GM12873 (cell line): ENCODE measurements around the gene MICAL1.

Experiments used
- TF ChIP-seq, protein P1 (sequence below): IDR thresholded peaks from 2 replicates; pipeline ENCODE4 v1.5.1; 2012; ENCODE audit warnings: low read depth, mild to moderate bottlenecking, moderate library complexity, low read length, control low read depth; ENCODE audit not compliant: insufficient read depth; ENCODE audit errors: missing control alignments

The MICAL1 gene

DNA sequence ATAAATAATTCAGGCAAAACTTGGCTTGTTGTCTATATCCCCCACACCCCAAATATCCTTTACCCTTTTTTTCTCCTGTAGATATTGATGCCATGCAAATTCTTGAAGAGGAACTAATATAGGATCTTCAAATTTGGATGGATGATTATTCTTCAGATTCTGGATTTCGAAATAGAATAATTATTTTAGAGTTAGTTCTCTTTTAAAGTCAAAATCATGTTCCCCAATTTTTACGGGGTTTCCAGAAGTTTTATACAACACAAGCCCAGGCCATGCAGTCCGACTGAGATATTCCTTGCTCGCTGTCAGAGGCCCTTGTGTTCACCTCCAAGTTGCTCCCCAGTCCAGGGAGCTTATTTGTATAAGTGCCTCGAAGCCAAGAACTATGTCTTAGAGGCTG lies 19.5 kb downstream of the MICAL1 start:
- TF ChIP-seq, protein P1, sequence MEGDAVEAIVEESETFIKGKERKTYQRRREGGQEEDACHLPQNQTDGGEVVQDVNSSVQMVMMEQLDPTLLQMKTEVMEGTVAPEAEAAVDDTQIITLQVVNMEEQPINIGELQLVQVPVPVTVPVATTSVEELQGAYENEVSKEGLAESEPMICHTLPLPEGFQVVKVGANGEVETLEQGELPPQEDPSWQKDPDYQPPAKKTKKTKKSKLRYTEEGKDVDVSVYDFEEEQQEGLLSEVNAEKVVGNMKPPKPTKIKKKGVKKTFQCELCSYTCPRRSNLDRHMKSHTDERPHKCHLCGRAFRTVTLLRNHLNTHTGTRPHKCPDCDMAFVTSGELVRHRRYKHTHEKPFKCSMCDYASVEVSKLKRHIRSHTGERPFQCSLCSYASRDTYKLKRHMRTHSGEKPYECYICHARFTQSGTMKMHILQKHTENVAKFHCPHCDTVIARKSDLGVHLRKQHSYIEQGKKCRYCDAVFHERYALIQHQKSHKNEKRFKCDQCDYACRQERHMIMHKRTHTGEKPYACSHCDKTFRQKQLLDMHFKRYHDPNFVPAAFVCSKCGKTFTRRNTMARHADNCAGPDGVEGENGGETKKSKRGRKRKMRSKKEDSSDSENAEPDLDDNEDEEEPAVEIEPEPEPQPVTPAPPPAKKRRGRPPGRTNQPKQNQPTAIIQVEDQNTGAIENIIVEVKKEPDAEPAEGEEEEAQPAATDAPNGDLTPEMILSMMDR = no peak

DNA sequence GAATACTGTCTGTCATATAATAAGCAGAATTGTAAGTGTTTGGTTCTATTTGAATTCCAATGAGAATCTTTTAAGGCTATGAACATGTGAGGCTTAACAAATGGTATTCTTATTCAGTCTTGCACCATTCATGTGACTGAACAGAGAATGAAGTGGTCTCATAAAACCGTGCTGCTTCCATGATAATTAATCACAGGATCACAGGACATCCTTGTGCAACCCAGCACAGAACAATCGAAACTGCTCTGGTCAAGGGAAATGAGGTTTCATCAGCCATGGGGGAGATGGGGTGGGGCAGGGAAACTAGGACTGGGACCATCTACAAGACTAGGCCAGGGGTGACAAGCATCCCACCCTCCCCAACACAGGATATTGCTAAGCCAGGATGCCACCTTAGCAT lies 21.1 kb downstream of the MICAL1 start:
- TF ChIP-seq, protein P1 = no peak

- TF ChIP-seq, protein P1 = no peak
Measured at GRCh38 chr6:109429496-109429895, 26.1 kb downstream of the MICAL1 start.

GRCh38 chr6:109428889-109429477 lies 26.6 kb downstream of the MICAL1 start:
- TF ChIP-seq, protein P1 = no peak

DNA sequence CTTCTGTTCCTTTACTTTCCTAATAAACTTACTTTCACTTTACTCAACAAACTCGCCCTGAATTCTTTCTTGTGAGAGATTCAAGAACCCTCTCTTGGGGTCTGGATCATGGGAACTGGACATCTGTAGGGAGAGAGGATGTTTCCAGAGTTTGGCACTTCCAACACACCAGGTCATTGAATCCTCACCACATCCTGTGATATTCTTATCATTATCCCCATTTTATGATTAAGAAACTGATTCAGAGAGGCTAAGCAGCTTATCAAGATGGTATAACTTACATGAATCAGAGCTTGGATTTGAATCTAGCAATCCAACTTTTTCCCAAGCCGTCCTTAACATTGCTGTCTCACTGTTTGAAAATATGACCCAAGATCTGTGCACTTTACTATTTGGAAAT lies 30.6 kb downstream of the MICAL1 start:
- TF ChIP-seq, protein P1 = no peak

GRCh38 chr6:109421184-109421583 lies 34.4 kb downstream of the MICAL1 start:
- TF ChIP-seq, protein P1 = no peak

GRCh38 chr6:109420751-109421150 lies 34.8 kb downstream of the MICAL1 start:
- TF ChIP-seq, protein P1 = no peak
